ENCODE data around the gene ZSCAN10.

Gene ZSCAN10

DNA sequence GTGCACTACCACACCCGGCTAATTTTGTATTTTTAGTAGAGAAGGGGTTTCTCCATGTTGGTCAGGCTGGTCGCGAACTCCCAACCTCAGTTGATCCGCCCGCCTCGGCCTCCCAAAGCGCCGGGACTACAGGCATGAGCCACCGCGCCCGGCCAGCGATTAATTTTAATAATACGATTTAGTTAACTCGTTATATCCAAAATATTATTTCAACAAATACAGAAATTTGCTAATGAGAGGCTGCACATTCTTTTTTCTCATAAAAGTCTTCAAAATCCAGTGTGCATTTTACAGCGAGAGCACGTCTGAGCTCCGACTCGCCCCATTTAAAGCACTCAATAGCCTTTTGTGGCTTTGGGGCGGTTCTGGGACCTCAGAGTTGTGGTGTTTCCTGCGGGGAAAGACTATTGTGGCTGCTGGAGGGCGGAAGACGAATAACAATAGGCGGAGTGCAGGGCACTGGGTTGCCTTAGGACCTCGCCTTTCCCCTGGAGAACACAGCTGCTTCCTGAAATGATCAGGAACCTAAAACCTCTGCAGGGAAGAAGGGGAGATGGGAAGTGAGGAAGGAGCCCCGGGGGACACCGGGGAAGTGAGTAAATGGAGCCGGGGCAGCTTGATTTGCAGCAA lies 2.9 kb upstream of the ZSCAN10 start:
- DNase-seq: no peak

DNA sequence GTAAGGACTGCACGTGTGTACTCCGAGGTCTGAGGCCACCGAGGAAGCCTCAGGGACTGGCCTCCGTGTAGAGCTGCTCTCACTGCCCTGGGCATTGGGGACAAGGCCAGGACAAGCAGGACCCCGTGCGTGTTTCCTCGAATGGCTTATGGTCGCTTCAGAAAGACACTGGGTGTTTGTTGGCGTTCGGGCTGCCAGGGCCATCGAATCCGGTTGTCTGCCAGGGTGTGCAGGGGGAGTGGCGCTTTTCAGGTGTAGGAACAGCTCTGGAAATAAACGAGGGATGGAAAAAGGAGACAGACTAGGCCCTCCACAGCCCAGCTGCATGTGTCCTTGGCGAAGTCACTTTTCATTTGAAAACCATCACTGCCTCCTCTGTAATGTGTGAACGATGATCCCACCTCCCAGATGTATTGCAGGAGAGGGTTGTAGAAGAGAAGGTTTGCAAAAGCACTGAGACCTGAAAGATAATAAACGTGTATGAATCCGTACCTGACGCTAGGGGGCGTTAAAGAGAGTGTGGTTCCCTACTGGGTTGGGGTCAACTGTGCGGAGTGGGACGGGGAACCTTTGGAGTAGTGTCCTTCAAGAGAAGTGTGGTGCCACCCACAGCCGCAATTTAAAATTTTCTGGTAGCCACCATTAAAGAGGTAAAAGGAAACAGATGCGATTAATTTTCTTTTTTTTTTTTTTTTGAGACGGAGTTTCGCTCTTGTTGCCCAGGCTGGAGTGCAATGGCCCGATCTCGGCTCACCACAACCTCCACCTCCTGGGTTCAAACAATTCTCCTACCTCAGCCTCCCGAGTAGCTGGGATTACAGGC lies 2.1 kb upstream of the ZSCAN10 start:
- no peak for DNase-seq

DNA sequence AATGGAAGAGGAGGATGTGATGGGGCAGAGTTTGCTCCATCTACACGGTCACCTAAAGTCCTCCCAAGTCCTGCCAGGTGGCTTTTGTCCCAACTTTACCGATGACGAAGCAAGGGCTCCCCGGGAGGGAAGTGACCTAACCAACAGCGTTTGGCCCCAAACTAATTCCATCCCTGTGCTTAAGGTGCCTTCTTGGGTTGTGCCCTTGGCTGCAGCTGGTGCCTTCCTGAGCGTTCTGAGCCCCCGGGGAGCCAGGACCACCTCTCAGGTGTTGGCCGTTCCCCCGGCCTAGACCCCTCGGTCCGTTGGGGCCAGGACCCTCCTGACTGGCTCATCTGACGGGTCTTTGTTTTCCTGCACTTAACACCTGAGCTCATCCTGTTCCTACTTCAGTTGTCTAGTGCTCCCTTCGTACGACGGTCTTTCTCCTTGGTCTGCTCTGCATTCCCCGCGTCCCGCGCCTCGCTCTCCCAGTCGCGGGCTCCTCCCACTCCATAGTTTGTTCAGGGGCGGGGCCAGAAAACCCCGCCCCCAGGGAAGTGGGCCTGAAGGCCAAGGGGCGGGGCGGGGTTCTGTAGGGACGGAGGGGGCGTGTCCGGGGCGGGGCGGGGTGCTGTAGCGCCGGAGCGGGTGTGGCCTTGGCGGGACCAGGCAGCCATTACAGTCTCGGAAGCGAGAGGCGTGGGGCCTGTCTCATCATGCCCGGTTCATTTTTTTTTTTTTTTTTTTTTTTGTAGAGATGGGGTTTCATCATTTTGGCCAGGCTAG lies 822 bp upstream of the ZSCAN10 start:
- no peak for DNase-seq

DNA sequence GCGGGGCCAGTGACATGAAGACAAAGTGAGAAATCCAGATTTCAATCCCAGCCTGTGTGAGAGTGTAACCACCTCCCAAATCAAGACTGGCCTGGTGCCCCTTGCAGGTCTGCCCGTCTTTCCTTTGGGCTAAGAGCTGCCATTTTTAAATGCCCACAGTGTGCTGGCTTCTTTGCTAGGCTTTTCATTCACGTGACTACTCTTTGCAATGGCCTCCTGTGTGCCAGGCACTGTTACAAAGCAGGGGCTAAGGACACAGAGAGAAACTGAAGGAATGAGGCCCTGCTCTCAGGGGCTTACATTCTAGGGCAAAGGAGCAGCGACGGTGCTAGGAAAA lies 269 bp upstream of the ZSCAN10 start:
- DNase-seq: no peak

DNA sequence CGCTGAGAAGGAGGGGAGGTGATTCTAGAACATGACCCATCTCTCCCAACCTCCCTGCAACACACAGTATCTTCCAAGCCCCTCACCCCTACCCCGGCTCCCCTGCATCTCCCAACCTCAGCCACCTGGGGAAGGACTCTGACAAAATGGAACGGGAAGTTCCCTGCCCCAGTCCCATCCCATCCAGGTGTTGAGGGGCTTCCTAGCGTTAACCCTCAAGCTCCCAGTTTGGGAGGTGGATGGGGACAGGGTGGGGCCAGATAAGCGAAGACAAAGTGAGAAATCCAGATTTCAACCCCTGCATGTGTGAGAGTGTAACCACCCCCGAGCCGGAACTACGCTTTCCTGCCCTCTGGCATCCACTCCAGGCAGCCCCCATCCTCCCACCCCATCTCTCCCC lies 1.8 kb downstream of the ZSCAN10 start:
- no peak for DNase-seq

DNA sequence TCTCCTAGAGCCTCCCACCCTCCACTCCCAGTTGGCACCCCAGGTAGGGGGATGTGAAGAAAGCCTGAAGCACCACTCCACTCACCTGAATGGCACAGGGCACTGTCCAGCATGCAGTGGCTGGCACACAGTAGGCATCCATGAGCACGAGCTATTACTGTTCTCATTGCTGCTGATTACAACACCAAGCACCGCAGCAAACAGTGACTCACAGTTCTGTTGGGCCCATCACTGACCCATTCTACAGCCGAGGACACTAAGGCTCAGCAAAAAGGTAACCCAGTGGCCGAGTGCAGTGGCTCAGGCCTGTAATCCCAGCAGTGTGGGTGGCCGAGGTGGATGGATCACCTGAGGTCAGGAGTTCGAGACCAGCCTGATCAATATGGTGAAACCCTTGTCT lies 2.7 kb downstream of the ZSCAN10 start:
- DNase-seq: no peak

DNA sequence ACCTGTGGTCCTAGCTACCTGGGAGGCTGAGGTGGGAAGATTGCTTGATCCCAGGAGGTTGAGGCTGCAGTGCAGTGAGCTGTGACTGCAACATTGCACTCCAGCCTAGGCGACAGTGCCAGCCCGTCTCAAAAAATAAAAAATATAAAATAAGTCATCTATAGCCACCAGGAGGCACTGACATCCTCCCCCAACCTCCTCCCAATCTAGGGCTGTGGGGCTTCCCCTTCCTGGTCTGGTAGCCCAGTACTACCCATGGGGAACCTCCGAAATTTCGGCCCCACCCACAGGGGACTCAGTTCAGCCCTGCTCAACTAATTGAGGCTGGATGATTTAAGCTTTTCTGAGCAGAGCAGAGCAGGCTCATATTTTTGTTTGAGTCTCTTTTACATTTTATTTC lies 3.2 kb downstream of the ZSCAN10 start:
- peak; percentile 64 for DNase-seq

DNA sequence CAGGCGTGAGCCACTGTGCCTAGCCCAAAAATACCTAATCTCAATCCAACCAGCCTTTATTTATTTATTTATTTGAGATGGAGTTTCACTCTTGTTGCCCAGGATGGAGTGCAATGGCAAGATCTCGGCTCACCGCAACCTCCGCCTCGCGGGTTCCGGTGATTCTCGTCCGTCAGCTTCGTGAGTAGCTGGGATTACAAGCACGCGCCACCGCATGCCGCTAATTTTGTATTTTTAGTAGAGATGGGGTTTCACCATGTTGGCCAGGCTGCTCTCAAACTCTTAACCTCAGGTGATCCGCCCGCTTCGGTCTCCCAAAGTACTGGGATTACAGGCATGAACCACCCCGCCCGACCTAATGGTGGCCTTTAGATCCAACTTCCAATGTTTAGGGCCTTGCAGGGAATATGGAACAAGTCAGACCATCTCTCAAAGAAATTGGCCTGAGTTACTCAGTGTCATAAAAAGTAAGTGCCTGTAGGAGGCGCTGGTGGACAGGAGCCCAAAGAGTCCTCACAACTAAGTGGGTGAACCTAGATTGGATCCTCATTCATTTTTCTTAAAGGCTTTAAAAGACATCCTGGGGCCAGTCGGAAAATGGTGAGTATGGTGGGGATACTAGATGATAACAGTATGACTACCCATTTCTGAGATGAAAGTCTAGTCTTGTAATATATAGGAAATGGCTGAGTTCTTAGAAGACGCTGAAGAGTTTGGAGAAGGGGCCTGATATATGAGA lies 4.6 kb downstream of the ZSCAN10 start:
- peak; percentile 39 for DNase-seq

DNA sequence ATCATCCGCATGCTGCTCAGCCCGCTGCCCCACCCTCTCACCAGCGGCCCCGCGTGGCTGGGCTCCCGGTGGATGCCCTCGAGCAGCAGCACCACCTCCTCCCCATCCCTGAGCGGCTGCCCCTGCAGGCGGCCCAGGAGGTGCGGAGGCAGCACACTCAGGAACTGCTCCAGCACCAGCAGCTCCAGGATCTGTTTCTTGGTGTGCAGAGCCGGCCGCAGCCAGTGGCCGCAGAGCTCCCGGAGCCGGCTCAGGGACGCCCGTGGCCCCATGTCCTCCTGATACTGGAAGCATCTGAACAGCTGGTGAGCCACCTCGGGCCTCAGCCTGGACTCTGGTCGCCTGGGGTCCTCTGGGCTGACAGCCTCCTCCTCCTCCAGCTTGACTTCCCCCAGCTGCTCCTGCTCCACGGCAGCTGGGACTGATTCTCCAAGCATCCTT lies 6.6 kb downstream of the ZSCAN10 start:
- DNase-seq: no peak

DNA sequence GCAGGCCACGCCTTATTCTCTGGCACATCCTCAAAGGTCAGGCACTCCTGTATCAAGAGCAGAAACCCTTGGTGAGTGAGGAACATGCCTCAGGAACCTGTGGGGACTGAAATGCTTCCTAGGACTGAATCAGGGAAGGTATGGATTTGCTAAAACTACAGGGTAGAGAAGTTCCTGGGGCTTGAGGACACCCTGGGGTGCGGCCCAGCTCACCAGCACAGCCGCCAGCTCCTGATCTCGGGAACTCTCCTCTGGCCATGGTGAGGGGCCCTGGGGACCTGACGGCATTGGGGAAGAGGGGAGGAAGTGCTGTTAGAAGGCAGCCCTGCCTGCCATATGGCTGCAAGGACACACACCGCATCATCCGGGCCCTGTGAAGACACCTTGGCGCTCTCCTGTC lies 7.5 kb downstream of the ZSCAN10 start:
- no peak for DNase-seq

DNA sequence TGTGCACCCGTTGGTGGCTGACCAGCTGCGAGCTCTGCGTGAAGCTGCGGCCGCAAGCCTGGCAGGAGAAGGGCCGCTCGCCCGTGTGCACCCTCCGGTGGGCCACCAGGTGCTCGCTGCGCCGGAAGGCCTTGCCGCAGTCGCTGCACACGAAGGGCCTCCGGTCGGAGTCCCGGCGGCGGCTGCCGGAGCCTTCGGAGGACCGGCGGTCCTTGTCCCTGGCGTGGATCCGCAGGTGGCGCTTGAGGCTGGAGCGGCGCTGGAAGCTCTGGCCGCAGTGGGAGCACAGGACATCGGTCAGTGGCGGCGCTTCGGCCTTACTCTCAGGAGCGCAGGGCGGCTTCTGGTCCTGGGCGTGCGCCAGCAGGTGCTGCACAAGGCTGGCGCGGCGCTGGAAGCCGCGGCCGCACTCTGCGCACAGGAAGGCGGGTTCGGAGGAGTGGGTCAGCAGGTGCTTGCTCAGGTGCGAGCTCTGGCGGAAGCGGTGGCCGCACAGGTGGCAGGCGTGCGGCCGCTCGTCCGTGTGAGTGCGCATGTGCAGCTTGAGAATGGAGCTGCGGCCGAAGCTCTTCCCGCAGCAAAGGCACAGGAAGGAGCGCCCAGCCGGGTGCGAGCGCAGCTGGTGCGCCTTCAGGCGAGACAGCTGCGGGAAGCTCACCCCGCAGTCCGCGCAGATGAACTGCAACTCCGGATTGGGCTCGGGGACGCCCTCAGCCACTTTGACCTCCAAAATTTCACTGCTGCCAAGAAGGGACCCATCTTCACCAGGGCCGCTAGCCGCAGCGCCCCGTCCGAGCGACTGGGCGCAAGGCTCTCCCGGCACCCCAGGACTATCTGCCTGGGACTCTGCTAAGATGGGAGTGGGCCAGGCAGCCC lies 9.1 kb downstream of the ZSCAN10 start:
- DNase-seq: no peak

DNA sequence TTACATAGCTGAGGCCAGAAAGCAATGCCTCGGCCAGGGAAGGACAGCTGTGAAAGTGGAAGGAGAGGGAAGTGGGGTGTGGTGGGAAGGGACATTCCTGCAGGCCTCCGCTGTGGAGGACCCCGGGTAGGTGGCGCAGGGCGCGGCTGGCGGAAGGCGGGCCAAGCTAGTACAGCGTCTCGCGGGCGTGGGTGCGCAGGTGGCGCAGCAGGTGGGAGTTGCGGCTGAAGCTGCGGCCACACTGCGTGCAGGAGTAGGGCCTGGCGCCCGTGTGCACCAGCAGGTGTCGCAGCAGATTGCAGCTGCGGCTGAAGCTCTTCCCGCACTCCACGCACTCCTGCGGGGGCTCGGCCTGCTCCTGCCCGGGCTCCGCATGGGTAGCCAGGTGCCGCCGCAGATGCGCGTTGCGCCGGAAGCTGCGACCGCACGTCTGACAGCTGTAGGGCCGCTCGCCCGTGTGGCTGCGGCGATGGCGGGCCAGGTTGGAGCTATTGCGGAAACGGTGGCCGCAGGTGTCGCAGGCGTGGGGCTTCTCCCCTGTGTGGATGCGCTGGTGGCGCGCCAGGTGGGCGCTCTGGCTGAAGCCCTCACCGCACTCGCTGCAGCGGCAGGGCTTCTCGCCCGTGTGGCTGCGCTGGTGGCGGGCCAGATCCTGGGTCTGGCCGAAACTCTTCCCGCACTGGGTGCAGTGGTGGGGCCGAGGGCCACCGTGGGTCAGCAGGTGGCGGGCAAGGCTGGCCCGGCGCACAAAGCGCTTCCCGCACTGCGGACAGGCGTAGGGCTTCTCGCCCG lies 10.0 kb downstream of the ZSCAN10 start:
- DNase-seq: no peak

DNA sequence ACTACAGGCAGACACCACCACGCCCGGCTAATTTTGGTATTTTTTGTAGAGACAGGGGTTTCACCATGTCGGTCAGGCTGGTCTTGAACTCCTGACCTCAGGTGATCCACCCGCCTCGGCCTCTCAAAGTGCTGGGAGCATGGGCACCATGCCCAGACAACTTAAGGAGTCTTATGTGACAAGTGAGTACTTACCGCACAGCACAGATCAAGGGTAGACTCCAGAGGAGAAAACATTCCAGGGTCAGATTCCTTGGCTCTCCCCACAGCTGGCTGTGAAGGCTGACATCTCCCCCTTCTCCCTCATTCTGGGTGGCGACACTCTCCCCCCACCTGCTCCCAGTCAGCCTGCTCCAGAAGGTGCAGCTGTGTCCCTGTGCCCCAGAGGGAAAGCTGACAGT lies 10.6 kb downstream of the ZSCAN10 start:
- no peak for DNase-seq

DNA sequence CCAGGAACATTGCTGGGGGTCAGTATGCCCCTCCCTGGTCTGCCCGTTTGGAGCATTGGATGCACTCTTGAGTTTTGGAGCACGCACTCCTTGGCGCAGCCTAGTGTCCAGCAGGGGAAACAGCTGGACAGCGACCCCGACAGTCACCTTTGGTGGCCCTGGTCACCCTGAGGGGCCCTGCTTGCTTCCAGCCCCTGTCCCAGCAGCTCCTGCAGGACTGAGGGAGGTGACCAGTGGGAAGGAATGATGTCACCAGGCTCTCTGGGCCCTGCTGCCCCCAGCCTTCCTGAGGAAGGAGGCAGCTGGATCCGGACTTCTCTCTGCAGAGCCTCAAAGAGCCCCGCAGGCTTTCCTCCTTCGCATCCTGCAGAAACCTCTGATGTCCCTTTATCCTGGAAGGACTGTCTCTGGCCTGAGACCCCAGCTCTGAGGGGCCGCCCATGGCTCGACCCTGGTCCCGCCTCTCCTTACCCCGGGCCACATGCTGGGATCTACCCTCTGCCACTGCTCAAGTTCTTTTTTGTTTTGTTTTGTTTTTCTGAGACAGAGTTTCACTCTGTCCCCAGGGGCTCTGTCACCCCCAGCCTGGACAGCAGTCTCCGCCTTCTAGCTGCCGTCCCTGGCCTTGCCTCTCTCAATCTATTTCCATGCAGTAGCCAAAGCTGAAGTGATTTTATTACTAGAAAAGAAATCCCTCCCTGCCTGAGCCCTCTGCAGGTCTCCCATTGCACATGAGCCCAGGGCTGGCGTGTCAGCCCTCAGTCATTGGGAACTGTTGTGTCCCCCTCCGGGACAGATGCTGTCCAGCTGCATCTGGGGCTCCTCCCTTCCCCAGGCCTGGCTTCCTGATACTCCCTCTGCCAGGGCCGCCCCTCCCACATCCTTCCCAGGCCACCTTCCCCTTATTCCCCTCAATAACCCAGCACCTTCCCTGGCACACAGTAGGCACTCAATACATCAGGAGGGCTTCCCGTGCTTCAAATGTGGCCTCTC lies 11.6 kb downstream of the ZSCAN10 start:
- DNase-seq: no peak

DNA sequence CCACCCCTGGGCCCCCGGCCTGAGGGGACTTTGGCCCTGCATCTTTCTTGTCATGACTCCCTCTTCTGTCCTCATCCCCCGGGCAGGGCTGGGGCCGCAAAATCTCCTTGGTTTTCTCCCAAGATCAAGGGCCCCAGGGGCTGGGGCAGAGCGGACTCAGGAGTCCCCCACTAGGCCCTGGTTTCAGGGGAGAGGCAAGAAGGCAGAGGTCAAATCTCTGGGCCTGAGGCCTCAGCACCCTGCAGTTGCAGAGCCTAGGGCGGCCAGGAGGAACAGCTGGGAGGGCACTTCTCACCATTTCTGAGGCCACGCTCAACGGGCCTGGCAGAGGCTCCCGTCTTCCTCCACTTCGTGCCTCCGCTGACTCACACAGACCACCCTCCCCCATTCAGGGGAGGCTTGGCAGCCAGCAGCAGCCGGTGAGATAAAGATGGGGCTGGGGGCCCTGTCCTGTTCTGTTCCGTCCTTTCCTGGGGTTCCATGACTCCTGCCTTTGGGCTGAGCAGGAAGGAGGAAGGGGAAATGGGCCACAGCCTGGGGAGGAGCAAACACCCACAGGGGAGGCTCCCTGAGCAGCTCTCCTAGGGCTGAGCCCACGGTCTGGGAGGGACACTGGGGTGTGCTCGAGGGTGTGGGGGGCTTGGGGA lies 12.4 kb downstream of the ZSCAN10 start:
- no peak for DNase-seq

DNA sequence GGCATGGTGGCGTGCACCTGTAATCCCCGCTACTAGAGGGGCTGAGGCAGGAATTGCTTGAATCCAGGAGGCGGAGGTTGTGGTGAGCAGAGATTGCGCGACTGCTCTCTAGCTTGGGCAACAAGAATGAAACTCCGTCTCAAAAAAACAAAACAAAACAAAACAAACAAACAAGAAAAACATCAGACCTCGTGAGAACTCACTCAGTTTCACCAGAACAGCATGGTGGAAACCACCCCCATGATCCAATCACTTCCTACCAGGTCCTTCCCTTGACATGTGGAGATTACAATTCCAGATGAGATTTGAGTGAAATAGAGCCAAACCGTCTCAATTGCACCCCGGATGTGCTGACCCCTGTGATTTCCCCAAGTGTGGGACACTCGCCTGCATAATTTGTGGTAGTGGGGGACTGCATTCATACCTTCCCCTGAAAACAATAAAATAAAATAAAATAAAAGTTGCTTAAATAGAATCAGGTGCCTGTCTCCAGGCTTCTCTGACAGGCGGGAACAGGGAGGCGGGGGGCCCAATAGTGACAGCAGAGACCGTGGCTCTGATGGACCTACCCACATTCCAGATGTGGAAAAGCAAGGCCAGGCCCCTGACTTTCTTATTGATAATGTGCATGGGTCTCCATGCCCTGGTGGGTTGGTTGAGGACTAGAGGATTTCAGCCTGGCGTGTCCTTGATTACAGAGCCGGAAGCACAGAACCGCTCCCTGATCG lies 13.1 kb downstream of the ZSCAN10 start:
- no peak for DNase-seq

DNA sequence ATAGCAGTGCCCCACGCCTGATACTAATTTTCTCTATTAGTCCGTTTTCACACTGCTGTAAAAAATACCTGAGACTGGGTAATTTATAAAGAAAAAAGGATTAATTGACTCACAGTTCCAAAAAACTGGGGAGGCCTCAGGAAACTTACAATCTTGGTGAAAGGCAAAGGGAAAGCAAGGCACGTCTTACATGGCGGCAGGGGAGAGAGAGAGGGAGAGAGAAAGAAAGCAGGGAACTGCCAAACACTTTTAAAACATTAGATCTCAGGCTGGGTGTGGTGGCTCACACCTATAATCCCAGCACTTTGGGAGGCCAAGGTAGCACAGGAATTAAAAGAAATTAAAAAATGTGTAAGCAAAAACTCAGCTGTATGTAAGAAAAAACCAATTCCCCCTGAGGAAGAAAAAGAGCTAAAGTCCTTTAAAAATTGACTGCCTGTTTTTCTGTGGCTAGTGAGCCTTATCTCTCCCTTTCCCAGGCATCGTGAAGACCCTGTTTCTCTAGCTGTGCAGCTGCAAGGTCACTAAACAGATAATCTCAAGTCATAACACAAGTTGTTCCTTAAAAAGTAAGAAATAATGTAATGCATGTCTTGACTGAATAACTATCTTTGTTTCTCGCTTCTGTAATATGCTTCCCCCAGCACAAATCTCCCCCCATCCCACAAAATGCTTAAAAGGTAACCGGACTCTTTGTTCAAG lies 14.0 kb downstream of the ZSCAN10 start:
- DNase-seq: no peak

DNA sequence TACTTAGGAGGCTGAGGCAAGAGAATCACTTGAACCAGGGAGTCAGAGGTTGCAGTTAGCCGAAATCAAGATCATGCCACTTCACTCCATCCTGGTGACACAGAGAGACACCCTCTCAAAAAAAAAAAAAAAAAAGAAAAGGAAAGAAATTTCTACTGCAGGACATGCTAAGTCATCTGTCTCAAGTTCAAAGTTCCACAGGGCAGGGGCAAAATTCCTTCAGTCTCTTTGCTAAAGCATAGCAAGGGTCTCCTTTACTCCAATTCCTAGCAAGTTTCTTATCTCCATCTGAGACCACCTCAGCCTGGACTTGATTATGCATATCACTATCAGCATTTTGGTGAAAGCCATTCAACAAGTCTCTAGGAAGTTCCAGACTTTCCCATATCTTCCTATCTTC lies 14.6 kb downstream of the ZSCAN10 start:
- no peak for DNase-seq
